ENCODE measurements around the gene KRTAP9-4. TPM values are rescaled to one million over a fixed set of nuclear protein-coding genes. Genes with fewer than 3 reads are reported as not detected.

The KRTAP9-4 gene
- total RNA-seq, 1 experiment from 2014 or later = not detected

DNA sequence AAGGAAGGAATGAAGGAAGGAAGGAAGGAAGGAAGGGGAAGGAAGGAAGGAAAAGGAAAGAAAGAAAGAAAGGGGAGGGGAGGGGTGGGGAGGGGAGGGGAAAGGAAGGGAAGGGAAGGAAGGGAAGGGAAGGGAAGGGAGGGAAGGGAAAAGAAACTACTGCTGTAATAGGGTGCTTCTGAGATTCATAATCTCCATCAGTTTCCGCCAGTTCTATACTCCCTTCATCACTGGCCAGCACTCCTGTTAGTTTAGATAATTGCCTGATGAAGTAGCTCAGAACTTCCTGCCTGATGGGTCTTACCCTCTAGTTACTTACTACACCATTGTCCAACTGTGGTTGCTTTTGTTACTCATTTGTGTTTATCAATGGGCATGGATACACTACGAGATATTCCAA lies 13.7 kb downstream of the KRTAP9-4 start:
- Mint-ChIP-seq H3K36me3 (ENCODE audit: insufficient read depth in 1 of 3, low read depth in 3 of 3) (no peaks in the 10 kb centered on the region), H3K27ac (no peak overlapping the region), H3K27me3 (ENCODE audit: low read depth) (peaks cover 8% of the 10 kb centered on the region), H3K9me3 (no peaks in the 10 kb centered on the region), H3K4me1 (no peaks in the 10 kb centered on the region; a peak in 1 of 4 replicates), H3K4me3 (no peak overlapping the region)
- Histone ChIP-seq H2BK20ac (ENCODE audit: low read depth, low read length, poor library complexity, severe bottlenecking) (no peak overlapping the region), H4K5ac (ENCODE audit: insufficient read length, low read depth, low read length) (no peak overlapping the region), H4K91ac (ENCODE audit: insufficient read length, low read depth, low read length) (no peak overlapping the region), H3K4me1 (ENCODE audit: insufficient read depth, low read length) (no peaks in the 10 kb centered on the region), H3K14ac (ENCODE audit: insufficient read depth, low read length) (no peak overlapping the region), H2BK15ac (ENCODE audit: low read depth, low read length) (no peak overlapping the region), H4K20me1 (ENCODE audit: control insufficient read depth, insufficient read depth, insufficient read length) (no peaks in the 10 kb centered on the region), H3K18ac (ENCODE audit: insufficient read length, low read depth, low read length) (no peak overlapping the region), H3K27me3 (ENCODE audit: insufficient read depth, low read length) (no peaks in the 10 kb centered on the region), H3K56ac (ENCODE audit: insufficient read length, low read depth, low read length) (no peak overlapping the region), H3K79me1 (ENCODE audit: insufficient read depth, low read depth, low read length, poor library complexity, severe bottlenecking) (no peaks in the 10 kb centered on the region), H2BK120ac (ENCODE audit: low read depth, low read length, poor library complexity, severe bottlenecking) (no peak overlapping the region), H3K27ac (ENCODE audit: insufficient read length, low read depth, low read length) (no peak overlapping the region), H3K9ac (ENCODE audit: extremely low read depth, insufficient read length, low read length) (no peak overlapping the region), H2BK5ac (ENCODE audit: insufficient read length, low read length) (no peak overlapping the region), H4K8ac (replicated peaks; ENCODE audit: insufficient read length, low read depth, low read length) (no peak overlapping the region), H3K9me3 (ENCODE audit: control insufficient read depth, low read depth, low read length) (no peaks in the 10 kb centered on the region), H3T11ph (ENCODE audit: low read length) (no peak overlapping the region), H3K4me2 (ENCODE audit: insufficient read depth, insufficient read length, low read length) (no peak overlapping the region), H3K79me2 (ENCODE audit: insufficient read depth, low read length) (no peaks in the 10 kb centered on the region), H2AK5ac (ENCODE audit: insufficient read length, low read length) (no peak overlapping the region), H3K23ac (ENCODE audit: insufficient read length, low read depth, low read length) (no peak overlapping the region), H3K4ac (ENCODE audit: low read depth, low read length) (no peak overlapping the region), H3K23me2 (ENCODE audit: insufficient read length, low read depth, low read length, poor library complexity, severe bottlenecking) (no peaks in the 10 kb centered on the region), H2BK12ac (ENCODE audit: insufficient read length, low read depth, low read length) (no peak overlapping the region), H2AFZ (ENCODE audit: low read length) (no peak overlapping the region)
- WGBS (ENCODE audit: extremely low coverage, insufficient read length, low lambda C conversion rate) = no CpG with 5 or more reads among the region's 2 CpGs
- TF ChIP-seq, protein P1, sequence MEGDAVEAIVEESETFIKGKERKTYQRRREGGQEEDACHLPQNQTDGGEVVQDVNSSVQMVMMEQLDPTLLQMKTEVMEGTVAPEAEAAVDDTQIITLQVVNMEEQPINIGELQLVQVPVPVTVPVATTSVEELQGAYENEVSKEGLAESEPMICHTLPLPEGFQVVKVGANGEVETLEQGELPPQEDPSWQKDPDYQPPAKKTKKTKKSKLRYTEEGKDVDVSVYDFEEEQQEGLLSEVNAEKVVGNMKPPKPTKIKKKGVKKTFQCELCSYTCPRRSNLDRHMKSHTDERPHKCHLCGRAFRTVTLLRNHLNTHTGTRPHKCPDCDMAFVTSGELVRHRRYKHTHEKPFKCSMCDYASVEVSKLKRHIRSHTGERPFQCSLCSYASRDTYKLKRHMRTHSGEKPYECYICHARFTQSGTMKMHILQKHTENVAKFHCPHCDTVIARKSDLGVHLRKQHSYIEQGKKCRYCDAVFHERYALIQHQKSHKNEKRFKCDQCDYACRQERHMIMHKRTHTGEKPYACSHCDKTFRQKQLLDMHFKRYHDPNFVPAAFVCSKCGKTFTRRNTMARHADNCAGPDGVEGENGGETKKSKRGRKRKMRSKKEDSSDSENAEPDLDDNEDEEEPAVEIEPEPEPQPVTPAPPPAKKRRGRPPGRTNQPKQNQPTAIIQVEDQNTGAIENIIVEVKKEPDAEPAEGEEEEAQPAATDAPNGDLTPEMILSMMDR (conservative IDR thresholded peaks at IDR 0.05) = no peak
- no peak for DNase-seq

All from H9 (cell line).